ENCODE results near the gene GOLGA8B.
"Not testable (repeated sequence)": the region's sequence is repeated elsewhere in the genome, so short reads cannot be mapped to it uniquely, and the experiment has no call there.

DNA sequence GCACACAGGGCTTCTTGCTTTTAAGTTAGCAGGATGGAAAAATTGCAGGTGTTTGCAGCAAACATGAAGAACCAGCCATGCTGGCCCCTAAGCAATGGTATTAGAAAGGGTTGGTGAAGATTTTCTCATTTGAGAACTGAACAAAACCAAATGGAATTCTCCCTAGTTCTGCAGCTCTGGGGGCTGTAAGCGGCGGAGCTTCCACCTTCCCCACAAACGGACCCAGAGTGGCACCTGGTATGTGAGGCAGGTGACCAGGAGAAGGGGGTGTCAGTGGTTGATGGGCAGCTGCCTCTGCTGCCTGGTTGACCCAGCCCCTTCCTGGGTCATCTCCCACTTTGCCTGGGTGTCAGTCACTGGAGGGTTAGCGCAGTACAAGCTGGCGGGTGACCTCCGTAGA, 22.6 kb downstream of the GOLGA8B start:
- TF ChIP-seq, protein P1, sequence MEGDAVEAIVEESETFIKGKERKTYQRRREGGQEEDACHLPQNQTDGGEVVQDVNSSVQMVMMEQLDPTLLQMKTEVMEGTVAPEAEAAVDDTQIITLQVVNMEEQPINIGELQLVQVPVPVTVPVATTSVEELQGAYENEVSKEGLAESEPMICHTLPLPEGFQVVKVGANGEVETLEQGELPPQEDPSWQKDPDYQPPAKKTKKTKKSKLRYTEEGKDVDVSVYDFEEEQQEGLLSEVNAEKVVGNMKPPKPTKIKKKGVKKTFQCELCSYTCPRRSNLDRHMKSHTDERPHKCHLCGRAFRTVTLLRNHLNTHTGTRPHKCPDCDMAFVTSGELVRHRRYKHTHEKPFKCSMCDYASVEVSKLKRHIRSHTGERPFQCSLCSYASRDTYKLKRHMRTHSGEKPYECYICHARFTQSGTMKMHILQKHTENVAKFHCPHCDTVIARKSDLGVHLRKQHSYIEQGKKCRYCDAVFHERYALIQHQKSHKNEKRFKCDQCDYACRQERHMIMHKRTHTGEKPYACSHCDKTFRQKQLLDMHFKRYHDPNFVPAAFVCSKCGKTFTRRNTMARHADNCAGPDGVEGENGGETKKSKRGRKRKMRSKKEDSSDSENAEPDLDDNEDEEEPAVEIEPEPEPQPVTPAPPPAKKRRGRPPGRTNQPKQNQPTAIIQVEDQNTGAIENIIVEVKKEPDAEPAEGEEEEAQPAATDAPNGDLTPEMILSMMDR (IDR thresholded peaks at IDR 0.05) = not testable (repeated sequence)
- TF ChIP-seq EP300 (IDR thresholded peaks at IDR 0.05) = not testable (repeated sequence)

Data from ovary (tissue), 3 donors.